Fibroblast of upper back skin (primary cell): Measurements from ENCODE around the gene COPS9.
A peak's percentile ranks its signal among the peaks of the same experiment; 100 is the strongest.

Experiments
- DNase-seq: peaks from one replicate; pipeline ENCODE4 v3.0.0-alpha.2; 2013

COPS9 gene

DNA sequence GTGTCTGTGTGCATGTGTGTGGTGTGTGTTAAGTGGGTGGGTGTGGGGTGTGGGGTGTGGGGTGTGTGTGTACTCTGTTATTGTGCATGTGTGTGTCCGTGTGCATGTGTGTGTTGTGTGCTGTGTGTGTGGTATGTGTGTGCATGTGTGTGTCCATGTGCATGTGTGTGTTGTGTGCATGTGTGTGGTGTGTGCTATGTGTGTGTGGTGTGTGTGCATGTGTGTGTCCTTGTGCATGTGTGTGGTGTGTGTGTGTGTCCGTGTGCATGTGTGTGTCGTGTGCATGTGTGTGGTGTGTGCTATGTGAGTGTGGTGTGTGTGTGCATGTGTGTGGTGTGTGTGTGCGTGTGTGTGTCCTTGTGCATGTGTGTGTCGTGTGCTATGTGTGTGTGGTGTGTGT is 11.3 kb upstream of the COPS9 start:
- DNase-seq: no peak

DNA sequence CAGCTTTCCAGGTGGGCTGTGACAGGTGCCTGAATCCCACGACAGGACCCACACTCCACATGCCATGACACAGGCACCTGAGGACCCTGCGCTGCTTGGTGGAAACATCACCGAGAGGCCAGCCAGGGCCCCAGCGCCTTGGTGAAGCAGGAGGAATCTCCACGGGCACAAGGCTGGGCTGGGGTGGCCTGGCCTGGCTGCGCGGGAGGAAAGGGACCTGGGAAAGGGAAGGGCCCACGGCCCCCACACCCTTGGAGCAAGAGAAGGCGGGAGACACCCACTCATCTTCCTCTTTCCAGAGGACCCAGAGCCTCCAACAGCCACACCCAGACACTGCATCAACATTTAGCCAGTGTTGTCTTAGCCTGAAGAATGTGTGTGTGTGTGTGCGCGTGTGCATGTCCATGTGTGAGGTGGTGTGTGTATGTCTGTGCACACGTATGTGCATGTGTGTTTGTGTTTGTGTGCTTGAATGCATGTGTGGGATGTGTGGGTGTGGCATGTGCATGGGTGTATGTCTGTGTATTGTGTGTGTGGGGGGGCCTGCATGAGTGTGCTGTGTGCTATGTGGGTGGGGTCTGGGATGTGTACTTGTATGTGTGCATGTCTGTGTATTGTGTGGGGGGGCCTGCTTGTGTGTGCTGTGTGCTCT is 10.6 kb upstream of the COPS9 start:
- no peak for DNase-seq

DNA sequence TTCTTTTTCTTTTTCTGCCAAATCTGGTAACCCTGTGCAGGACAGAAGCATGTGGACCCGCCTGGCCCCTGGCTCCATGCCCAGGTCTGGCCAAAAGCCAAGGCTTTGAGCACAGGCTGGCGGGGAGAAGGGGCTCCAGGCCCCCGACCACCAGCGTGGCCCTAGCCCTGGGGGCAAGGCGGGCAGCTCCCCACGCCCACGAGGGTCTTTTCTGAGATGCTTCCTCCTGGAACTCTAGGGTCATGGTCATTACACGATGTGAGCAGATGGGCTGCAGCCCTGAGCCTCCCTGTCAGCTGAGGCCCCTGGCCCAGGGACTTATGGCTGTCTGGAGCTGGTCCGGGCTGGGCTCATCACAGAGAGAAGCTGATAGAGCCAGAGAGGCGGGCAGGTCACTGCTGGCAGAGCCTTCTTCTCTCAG is 10.0 kb upstream of the COPS9 start:
- DNase-seq: no peak

DNA sequence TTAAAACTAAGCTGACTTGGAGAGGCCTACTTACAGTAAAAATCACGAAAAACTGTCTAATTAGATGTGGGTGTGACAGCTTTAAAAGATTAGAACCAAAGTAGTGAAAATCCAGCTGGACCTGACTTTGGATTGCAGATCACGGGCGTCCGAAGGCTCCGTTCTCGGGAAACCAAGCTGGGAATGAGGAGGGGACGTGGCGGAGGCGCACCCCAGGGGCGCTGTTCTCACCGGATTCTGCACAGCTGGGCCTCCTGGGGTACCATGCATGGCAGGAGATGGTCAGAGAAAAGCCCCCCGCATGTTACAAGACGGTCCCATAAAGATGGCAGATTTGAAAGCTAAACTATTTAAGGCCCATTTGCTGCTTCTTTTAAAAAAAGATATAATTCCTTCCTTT is 9.4 kb upstream of the COPS9 start:
- DNase-seq: no peak

DNA sequence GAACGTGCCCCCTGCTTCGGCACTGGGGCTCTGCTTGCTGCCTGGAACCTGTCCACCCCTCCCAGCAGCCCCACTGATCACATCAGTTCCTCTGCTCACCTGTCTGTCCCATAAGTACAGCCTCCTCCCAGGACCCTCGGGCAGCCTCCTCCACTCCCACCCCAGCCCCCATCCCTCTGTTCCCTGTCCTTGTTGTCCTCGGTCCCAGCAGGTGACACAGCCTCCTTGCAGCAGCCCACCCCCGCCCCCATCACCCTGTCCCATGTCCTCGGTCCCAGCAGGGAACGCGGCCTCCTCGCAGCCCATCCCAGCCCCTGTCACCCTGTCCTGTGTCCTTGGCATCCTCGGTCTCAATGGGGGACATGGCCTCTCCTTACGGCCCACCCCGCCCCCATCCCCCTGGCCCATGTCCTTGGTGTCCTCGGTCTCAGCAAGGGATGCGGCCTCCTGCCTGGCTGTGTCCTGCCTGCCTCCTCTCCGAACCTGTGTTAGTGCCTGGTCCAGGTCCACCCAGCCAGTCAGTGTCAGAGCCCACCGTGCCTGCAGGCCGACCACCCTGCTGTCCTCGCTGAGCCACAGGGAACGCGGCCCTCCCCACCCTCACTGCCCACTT is 8.7 kb upstream of the COPS9 start:
- DNase-seq: no peak

DNA sequence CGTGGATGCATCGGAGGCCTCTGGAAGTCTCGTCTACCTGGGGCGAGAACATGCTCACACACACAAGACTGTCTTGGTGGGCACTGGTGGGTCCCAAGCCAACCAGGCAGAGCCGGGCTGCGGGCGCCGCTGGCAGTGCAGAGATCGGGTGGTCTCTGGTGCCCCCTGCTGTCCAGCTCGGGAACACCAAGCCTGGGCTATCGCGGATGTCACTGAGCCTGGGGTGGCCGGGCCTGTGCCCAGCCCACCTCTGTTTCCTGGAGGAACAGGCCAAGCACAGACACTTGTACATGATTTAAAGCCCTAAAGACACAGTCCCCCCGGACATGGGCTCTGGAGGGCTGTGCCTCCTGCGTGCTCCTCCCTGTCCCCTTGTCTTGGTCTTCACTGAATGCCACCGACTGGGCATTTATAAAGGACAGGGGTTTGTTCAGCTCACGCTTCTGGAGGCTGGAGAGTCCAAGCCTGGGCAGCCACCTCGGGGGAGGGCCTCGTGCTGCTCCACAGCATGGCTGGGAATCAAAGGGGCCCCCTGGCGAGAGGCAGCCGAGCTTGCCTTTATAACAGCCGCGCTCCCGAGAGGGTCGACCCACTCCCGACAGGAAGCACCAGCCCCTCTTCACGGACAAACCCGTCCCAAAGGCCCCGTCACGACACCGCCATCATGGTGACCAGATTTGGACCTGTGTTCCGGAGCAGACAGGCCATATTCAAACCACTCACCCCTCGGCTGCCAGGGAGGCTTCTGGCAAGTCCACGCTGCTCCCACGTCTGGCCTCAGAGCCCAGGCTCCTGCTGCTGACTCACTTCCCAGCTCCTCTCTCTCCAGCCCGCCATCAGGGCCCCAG is 7.9 kb upstream of the COPS9 start:
- DNase-seq: peak; percentile 51

DNA sequence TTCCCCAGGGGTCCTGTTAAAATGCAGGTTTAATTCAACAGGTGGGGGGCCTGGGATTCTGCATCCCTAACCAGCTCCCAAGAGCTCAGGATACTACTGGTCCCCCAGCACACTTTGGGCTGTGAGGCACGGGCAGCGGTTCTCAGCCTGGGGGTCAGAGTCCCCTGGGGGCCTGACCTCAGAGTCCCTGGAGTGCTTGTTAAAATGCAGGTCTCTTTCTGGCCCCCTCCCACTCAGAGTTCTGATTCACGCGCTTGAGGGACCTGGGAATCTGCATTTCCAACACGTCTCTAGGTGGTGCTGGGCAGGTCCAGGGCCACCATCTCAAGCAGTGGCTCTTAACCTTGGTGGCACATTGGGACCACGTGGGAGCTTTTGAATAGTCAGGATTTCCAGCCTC is 7.2 kb upstream of the COPS9 start:
- no peak for DNase-seq

DNA sequence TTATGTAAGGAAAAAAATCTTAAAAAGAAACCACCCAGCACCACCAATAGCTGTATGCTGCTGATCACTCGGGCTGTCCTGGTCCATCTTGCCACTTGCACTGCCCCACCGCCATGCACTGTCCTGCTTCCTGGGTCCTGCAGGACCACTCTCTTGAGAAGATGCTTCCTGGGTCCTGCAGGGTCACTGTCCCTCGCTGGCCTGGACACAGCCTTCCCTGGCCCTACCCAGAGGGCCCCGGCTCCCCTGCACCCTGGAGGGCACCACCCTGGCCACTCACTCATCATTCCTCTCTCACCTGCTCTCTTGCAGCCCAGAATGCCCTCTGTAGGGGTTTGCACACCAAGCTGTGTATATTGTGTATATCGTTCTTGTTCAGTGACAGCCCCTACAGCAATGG is 6.8 kb upstream of the COPS9 start:
- no peak for DNase-seq

DNA sequence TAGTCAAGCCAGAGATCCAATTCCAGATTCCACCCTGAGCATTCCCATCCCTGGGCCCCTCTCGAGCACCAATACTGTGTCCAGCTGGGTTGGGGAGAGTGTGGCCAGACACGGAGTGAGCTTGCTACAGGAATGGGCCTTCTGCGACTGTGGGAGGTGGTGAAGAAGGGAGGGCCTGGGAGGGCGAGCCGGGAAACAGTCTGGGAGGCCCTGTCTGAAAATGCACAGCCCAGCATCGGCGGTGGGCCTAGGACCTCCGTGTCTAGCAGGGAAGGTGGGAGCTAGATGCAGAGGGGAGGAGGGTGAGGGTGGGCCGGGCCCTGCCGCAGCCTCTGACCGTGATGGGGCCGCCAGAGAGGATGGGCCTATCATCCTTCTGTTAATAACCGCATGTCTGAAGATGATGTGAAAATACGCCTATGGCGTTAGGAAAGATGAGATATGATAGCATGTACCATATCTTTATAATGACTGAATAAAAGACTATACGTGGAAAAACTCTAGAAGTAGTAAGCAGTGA is 6.2 kb upstream of the COPS9 start:
- DNase-seq: no peak

DNA sequence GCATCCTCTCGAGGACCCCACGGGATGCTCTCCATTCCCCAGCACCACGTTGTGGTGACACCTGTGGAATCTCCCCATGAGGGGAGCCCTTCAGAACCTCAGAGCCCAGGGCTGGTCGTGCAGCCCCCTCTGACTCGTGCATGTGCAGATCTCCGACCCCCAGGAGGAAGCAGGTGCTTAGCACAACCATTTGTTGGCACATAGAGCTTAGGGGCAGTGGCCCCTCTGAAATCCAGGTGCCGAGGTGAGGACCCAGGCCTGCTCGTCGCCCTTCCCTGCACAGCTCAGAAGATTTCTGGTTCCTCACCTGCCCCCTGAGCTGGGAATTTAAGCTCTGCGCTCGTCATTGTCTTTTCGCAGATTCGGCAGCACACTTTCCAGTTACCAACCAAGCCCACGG is 5.6 kb upstream of the COPS9 start:
- no peak for DNase-seq

DNA sequence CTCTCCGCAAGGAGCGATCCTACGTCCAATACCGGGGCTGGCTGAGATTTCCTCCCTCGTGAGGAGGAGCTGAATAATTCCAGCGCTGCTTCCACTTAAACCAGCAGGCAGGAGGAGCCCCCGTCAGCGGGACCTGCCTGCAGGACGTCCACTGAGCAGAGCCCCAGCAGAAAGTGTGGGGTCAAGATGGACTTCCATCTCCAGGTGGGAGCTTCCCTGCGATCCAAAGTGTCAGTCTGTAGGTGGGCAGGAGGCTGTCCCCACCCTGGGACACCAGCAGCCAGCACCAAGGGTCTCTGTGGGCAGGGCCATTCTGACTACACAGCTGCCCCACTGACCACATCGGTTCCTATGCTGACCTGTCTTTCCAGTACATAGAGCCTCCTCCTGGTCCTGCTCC is 4.8 kb upstream of the COPS9 start:
- DNase-seq: no peak

DNA sequence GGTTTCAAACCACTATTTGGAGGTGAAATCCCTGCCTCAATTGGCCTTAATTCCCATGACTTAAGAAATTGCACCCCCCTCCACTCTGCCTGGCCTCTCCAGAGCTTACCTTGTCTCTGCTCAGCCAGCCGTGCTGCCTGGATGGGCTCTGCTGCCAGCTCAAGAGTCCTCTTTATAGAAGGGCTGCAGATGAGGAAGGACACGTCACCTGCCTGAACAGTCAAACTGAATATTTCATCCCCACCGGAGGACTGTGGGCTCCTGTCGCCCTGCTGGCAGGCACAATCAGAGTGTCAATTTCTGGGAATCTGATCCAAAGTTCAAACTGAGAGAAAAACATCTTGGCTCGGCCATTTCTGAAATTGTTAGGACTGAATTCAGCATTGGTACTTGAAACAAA is 4.4 kb upstream of the COPS9 start, which contains the start of gene OTOS:
Gene OTOS (minus strand): TSS at position 148 of the 400 bp plus-strand sequence. CDS start 332 bp downstream, outside the sequence.
- DNase-seq: no peak

DNA sequence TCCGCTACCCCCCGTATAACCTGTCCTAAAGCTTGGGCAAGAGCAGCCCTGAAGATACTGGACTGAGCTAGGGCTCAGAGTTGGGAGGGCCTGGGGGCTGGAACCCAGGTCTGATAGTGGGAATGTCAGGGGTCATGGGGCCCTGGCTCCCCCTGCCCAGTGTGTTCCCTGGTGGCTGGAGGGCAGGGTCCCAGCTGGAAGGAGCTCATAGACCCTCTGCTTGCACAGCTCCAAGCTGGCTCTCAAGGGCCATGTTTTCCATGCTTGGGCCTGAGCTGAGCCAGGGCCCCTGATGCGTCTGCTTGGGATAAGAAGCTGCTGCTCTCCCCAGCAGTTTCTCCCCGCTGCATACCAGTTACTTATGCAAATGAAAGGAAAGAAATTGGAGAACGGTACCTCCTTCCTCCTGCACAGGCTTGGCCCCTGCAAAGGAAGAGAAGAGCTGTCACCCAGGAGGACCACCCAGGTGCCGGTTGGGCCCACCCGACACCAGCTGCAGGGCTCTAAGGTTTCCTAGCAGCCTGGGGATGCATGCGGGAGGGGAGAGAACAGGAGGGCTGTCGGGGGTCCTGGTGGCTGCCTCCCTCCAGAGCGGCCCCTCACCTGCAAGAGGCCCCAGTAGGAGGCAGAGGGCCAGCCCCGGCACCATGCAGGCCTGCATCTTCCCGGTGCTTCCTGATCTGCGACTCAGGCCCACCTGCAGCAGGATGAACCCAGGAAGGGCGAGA is 3.7 kb upstream of the COPS9 start:
- no peak for DNase-seq

DNA sequence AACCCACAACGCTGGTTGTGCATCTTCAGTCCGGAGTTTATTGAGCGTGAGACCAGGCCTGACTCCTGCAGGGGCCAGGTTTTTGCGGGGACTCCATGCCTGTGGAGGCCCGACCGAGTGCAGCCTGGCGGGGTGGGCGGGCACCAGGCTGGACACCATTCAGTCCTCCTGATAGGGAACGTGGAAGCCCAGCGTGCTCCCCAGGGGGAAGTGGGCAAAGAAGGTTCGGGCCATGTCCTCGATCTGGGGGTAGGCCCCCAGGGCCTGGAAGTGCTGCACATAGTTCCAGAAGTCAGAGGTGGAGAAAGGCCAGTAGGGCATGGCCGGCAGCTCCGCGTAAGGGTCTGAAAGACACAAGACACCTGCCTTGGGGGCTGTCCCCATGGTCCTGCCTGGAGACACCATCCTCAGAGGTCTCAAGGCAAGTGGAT is 2.9 kb upstream of the COPS9 start:
- no peak for DNase-seq

DNA sequence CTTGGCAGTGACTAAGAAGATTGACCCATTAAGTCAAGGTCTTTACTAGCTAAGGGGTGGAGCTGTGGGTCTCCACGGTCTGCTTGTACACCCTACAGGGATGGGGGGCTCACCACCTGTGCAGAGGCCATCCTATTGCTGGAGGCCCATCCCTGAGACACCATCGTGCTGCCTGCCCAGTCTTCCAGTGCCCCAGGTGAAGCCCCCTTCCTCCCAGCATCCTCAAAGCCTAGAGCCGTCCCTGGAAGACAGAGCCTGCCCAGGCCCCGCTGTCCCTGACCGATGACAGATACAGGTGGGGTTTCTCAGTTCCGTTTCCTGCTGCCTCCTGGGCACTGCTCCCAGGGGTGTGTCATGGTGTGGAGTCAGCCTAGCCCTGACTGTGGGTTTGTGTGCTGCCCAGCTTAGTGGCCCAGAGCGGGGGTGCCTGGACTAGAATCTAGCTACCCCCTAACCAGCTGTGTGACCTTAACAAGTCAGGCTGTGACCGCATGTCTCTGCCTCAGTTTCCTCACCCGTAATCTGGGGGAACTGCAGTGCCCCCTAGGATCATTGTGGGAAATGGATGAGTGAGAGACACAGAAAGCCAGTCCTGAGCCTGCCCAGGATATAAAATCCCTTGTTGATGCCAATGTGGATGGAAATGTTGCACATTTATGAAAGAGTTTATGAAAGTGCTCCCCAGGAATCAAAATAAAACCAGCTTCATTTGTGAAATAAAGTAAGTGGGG is 2.3 kb upstream of the COPS9 start:
- no peak for DNase-seq

DNA sequence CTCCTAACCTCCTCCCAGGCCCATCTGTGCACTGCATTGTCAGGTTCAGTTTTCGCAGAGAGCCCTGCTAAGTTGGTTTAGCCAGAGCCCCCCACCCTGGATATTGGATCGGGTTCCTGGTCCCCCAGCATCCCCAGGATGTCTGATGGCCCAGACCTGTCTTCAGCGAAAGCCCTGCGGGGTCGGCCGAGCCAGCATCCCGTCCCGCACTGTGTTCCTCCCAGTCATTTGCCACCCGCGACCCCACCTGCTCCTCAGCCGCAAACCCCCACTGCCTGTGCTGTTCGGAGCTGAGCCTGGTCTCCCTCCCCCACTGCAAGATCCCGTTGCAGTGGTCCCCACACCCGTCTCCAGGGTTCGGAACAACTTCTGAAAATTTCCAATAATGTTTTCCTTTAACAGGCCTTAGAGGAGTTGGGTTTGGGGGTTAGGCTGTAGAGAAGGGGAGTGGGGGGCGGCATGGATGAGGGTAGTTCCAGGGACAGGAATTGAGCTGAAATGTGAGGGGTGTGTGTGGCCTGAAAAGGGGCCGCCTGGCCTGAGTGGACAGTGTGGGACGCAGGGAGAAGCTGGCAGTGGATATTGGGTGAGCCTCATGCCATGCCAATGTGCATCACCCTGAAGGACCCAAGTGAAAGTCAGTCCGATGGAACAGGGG is 1.6 kb upstream of the COPS9 start:
- no peak for DNase-seq

DNA sequence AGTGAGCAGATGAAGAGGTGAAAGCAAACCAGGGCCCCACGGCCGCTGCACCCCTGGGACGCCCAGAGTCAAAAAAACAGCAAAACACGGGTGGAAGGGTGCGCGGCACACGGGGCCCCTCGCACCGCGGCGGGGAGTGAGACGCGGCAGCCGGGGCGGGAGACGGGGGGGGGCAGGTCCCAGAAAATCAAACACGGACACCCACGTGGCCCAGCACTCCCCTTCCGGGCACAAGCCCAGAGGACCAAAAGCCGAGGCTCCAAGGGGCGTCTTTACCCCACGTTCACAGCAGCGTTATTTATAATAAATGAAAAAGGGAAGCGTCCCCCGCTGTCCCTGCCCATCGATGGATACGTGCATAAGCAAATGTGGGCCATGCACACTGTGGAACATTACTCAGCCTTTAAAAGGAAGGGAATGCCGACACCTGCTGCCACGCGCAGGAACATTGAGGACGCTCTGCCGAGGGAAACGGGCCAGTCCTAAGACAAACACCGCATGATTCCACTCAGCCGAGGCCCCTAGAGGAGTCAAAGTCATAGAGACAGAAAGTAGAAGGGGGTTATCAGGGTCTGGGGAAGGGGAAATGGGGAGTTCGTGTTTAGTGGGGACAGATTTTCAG is 677 bp upstream of the COPS9 start:
- DNase-seq: no peak

DNA sequence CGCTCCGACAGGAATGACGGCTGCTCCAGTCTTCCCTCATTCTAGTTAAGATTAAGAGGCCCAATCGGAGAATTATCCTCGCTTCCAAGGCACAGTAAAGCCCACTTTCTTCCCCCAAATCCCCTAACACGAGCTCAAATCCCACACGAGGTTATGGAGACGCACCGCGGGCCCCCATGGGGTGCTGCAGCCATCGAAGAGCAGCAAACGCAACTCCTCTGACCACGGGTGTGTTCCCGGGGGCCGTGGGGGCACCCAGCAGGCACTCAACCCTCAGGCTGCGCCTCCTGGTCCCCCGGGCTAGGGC is 446 bp downstream of the COPS9 start:
- DNase-seq: no peak

DNA sequence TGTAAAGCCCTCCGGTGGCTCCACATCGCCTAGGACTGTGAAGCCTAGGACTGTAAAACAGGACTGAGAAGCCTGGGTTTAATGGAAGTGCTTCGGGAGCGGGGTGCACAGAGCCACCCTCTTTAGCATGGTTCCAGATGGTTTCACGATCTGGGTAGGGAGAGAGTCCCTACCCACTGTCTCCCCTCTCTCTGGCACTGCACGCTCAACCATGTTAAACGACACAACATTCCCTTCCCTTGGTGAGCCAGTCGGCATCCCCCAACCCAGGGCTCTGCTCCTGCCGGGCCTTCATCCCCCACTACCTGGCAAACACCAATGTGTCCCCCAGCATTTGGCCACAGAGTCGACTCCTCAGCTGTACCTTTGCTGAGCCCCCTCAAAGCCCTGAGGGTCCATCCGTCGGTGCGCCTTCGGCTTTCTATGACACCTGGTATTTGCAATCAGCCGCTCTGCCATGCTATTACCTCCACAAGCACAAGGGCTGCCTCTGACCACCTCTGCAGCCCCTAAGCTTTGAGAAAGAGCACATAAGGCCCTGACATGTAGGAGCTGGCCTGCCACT is 1.1 kb downstream of the COPS9 start:
- DNase-seq: no peak

DNA sequence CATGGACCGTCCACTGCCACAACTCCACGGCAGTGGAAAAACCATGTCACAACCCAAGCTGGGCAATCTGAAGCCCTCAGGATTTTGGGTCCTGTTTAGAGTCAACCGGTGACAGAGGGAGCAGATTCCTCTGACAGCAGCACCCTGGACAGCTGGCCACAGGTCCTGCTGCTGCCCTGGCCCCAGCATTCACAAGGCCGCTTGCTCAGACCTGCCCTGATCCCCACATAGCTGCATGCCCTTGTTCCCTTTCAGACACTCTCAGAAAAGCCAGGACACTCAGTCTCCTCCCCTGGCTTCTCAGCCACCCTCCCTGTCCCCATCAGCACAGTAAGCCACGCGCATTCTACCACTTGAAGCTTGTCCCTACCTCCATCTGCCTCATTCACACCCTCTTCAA is 1.6 kb downstream of the COPS9 start:
- no peak for DNase-seq

DNA sequence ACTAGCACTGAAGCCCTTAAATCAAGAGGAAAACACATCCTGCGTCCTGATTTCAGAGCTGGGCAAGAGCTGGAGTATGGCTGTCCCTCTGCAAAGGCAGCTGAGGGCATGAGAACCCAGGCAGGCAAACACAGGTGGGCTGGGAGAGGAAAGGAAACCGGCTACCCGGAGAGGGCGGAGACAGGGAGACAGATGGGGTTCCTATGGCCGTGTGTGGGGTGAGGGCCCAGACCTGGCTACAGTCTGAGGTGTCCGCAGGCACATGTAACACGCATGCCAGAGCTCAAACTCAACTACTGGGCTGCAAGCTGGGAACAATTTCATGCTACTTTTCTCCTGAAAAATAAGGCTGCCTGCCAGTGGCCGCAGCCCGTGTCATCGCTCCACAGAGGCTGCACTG is 2.7 kb downstream of the COPS9 start:
- DNase-seq: no peak
